ENCODE measurements around the gene CGAS. TPM values are rescaled to one million over a fixed set of nuclear protein-coding genes. Genes with fewer than 3 reads are reported as not detected.

The CGAS gene
- total and polyA plus RNA-seq, 2 of the 13 experiments (the other 11 are each of a cell fraction or from before 2014, with no cell fraction given) = 0.03 to 0.07 TPM

- BruUV-seq (replicated peaks) = no TSS peak
- H3K27ac ChIP-seq (ENCODE audit: extremely low read length, insufficient read depth, low read length) = no peak overlapping the region
- ATAC-seq = no peak
- H3K9me3 ChIP-seq (ENCODE audit: low read length) = no peaks in the 10 kb centered on the region
- no peaks in the 10 kb centered on the region for H3K36me3 ChIP-seq (replicated peaks in 1 of 2; ENCODE audit: control insufficient read depth in 1 of 2, insufficient read depth in 2 of 2, low read length in 2 of 2)
- WGBS (ENCODE audit: low lambda C conversion rate) = 28% methylated on average over 2 of the region's 2 CpGs
- H4K20me1 ChIP-seq (ENCODE audit: insufficient read depth, low read length) = no peaks in the 10 kb centered on the region
- no peak for DNase-seq (ENCODE audit: low spot score)
- CTCF ChIA-PET (ENCODE audit: low intra/inter-chr PET ratio, low total read pairs) = no interaction called here
- FAIRE-seq = no peak
- H3K4me2 ChIP-seq (ENCODE audit: low read depth, low read length) = no peak overlapping the region
- H3K4me1 ChIP-seq (ENCODE audit: insufficient read depth, low read length) = no peaks in the 10 kb centered on the region
- H2AFZ ChIP-seq (ENCODE audit: low read length) = no peak overlapping the region
- no peaks in the 10 kb centered on the region for H3K27me3 ChIP-seq (ENCODE audit: control insufficient read depth in 1 of 2, insufficient read depth in 2 of 2, low read length in 2 of 2)
- TF ChIP-seq ARID5B (CRISPR knock-in tag; IDR thresholded peaks at IDR 0.05) = no peak
- TF ChIP-seq SKI (IDR thresholded peaks at IDR 0.05; ENCODE audit: partially characterized antibody) = no peak
- TF ChIP-seq ZNF441 (CRISPR knock-in tag; IDR thresholded peaks at IDR 0.05; ENCODE audit: borderline replicate concordance) = no peak
- TF ChIP-seq ZSCAN9 (CRISPR knock-in tag; IDR thresholded peaks at IDR 0.05; ENCODE audit: borderline replicate concordance) = no peak
- no peak for TF ChIP-seq MBNL3 (CRISPR knock-in tag; conservative IDR thresholded peaks at IDR 0.05)
- TF ChIP-seq MLX (CRISPR knock-in tag; IDR thresholded peaks at IDR 0.05) = no peak
- TF ChIP-seq MYC (CRISPR knock-in tag; IDR thresholded peaks at IDR 0.05; ENCODE audit: borderline replicate concordance) = no peak
- no peak for TF ChIP-seq ZNF205 (CRISPR knock-in tag; IDR thresholded peaks at IDR 0.05)
- no peak for TF ChIP-seq ZBTB26 (CRISPR knock-in tag; IDR thresholded peaks at IDR 0.05; ENCODE audit: borderline replicate concordance)
- no peak for TF ChIP-seq ZSCAN20 (CRISPR knock-in tag; IDR thresholded peaks at IDR 0.05; ENCODE audit: borderline replicate concordance)
- no peak for TF ChIP-seq ZNF674 (CRISPR knock-in tag; IDR thresholded peaks at IDR 0.05; ENCODE audit: low read depth)
- TF ChIP-seq RBM39 (IDR thresholded peaks at IDR 0.05; ENCODE audit: low read depth, low read length, poor library complexity, severe bottlenecking) = no peak
- no peak for TF ChIP-seq ZBTB1 (CRISPR knock-in tag; IDR thresholded peaks at IDR 0.05; ENCODE audit: borderline replicate concordance)
- no peak overlapping the region for H3K9ac ChIP-seq (ENCODE audit: insufficient read depth, low read depth, low read length)
- intact Hi-C loops (cut with micrococcal nuclease; ENCODE audit: unreplicated experiment) = no loop called here
- POLR2A ChIA-PET = no interaction called here
- in situ Hi-C loops (cut with HindIII; ENCODE audit: extremely low pct_ligation_motif_present, low pct_unique_long_range_greater_than_20kb) = no loop called here
- no peak overlapping the region for H3K4me3 ChIP-seq (replicated peaks in 1 of 3; ENCODE audit: insufficient read depth in 1 of 3, low read depth in 2 of 3, low read length in 3 of 3)
- H3K79me2 ChIP-seq (ENCODE audit: insufficient read depth, low read length) = no peaks in the 10 kb centered on the region
Measured at GRCh38 chr6:73421534-73421933, 30.6 kb downstream of the CGAS start.
